Endodermal cell (in vitro differentiated cells): Measurements from ENCODE around the gene S100A16. TPM values are rescaled to one million over a fixed set of nuclear protein-coding genes. Genes with fewer than 3 reads are reported as not detected.

Experiments
- DNase-seq: peaks from one replicate; pipeline ENCODE4 v3.0.0-alpha.2; 2017
- H3K27ac ChIP-seq: 2 replicates; pipeline ENCODE4 v1.5.1; 2013; ENCODE audit warnings: mild to moderate bottlenecking, low read depth, low read length, moderate library complexity
- H3K27me3 ChIP-seq: 2 replicates; pipeline ENCODE4 v1.6.1; 2013; ENCODE audit warnings: mild to moderate bottlenecking, low read length, moderate library complexity; ENCODE audit not compliant: insufficient read depth, control insufficient read depth, poor library complexity, severe bottlenecking
- H3K36me3 ChIP-seq: 2 replicates; pipeline ENCODE4 v1.7.0; 2013; ENCODE audit warnings: mild to moderate bottlenecking, low read length, moderate library complexity; ENCODE audit not compliant: control insufficient read depth, insufficient read depth
- H3K4me1 ChIP-seq: one replicate; pipeline ENCODE4 v1.7.0; 2013; ENCODE audit warnings: low read length; ENCODE audit not compliant: control insufficient read depth, insufficient read depth
- H3K4me3 ChIP-seq: 2 replicates; pipeline ENCODE4 v1.5.1; 2013; ENCODE audit warnings: mild to moderate bottlenecking, low read length, moderate library complexity
- H3K9ac ChIP-seq: 2 replicates; pipeline ENCODE4 v1.6.1; 2013; ENCODE audit warnings: mild to moderate bottlenecking, low read length, moderate library complexity; ENCODE audit not compliant: poor library complexity, severe bottlenecking; ENCODE audit errors: extremely low read depth
- H3K9me3 ChIP-seq: 2 replicates; pipeline ENCODE4 v1.6.1; 2013; ENCODE audit warnings: mild to moderate bottlenecking, low read length, moderate library complexity; ENCODE audit not compliant: control insufficient read depth
- H3K27ac Mint-ChIP-seq: 2 replicates; pipeline ENCODE4 v1.8.0; 2020; ENCODE audit warnings: mixed read lengths
- H3K27me3 Mint-ChIP-seq: 2 replicates; pipeline ENCODE4 v1.8.0; 2021; ENCODE audit warnings: mild to moderate bottlenecking, mixed read lengths; ENCODE audit not compliant: insufficient read depth
- H3K36me3 Mint-ChIP-seq: 2 replicates; pipeline ENCODE4 v1.8.0; 2020; ENCODE audit warnings: low read depth, mixed read lengths
- H3K4me1 Mint-ChIP-seq: 2 replicates; pipeline ENCODE4 v1.8.0; 2020; ENCODE audit warnings: mixed read lengths
- H3K4me3 Mint-ChIP-seq: 2 replicates; pipeline ENCODE4 v1.8.0; 2020; ENCODE audit warnings: mild to moderate bottlenecking, moderate library complexity, mixed read lengths
- H3K9me3 Mint-ChIP-seq: 2 replicates; pipeline ENCODE4 v1.8.0; 2020; ENCODE audit warnings: mild to moderate bottlenecking, mixed read lengths
- CTCF ChIP-seq: fragments of 200-600 bp; sonication (generic); conservative IDR thresholded peaks from 2 replicates; pipeline ENCODE4 v1.5.0; 2021; ENCODE audit warnings: antibody characterized with exemption, mild to moderate bottlenecking
- WGBS, 2 experiments: methylation state at CpG; one replicate each; pipeline versions ENCODE4 v1.1.5 to v1.1.7; 2013; ENCODE audit warnings: missing lambda C conversion rate in 2 of 2, mixed read lengths in 1 of 2; ENCODE audit not compliant: insufficient coverage in 1 of 2, insufficient read length in 1 of 2; 5-methylcytosine and 5-hydroxymethylcytosine counted together
- total RNA-seq, 2 donors: library from RNA; stranded (reverse); fragmentation: NEBNext Ultra II Directional in 1 of 2; extraction: Animal tissue kit (Norgen Biotek cat#: 25700) in 1 of 2; gene quantifications; 2 replicates in 1 of 2; 3 replicates in 1 of 2; pipeline ENCODE4 v1.2.1, GENCODE V29; 2021

Gene S100A16
- total RNA-seq, 2 donors from 2014 or later = 149 to 152 TPM

GRCh38 chr1:153610334-153610733, 2.6 kb downstream of the S100A16 start:
- peaks cover 34% of the 10 kb centered on the region for H3K36me3 ChIP-seq
- 60 to 66% methylated on average over 1 to 4 of the region's 4 CpGs for WGBS, 2 experiments
- peak overlapping the region; percentile 79 for H3K4me3 Mint-ChIP-seq
- DNase-seq = no peak
- H3K27ac ChIP-seq = no peak overlapping the region
- peaks cover 20% of the 10 kb centered on the region for H3K36me3 Mint-ChIP-seq
- peaks cover 2% of the 10 kb centered on the region for H3K27me3 Mint-ChIP-seq
- no peak overlapping the region for H3K9ac ChIP-seq
- H3K9me3 Mint-ChIP-seq = no peaks in the 10 kb centered on the region
- H3K4me1 Mint-ChIP-seq = peaks cover 50% of the 10 kb centered on the region
- peak overlapping the region; percentile 97 for H3K4me3 ChIP-seq
- TF ChIP-seq CTCF = no peak
- peaks cover 3% of the 10 kb centered on the region for H3K4me1 ChIP-seq
- peak overlapping the region; percentile 48 for H3K27ac Mint-ChIP-seq
- H3K27me3 ChIP-seq = no peaks in the 10 kb centered on the region
- no peaks in the 10 kb centered on the region for H3K9me3 ChIP-seq

GRCh38 chr1:153609585-153609907, 3.4 kb downstream of the S100A16 start:
- Mint-ChIP-seq H3K9me3 (no peaks in the 10 kb centered on the region), H3K27ac (peak overlapping the region; percentile 84), H3K36me3 (peaks cover 25% of the 10 kb centered on the region), H3K4me1 (peaks cover 50% of the 10 kb centered on the region), H3K4me3 (peak overlapping the region; percentile 79), H3K27me3 (peaks cover 2% of the 10 kb centered on the region)
- no peak overlapping the region for H3K9ac ChIP-seq
- H3K4me3 ChIP-seq = peak overlapping the region; percentile 97
- WGBS, 2 experiments = 78 to 100% methylated on average over 2 to 6 of the region's 6 CpGs
- peaks cover 3% of the 10 kb centered on the region for H3K4me1 ChIP-seq
- no peaks in the 10 kb centered on the region for H3K27me3 ChIP-seq
- H3K9me3 ChIP-seq = no peaks in the 10 kb centered on the region
- H3K36me3 ChIP-seq = peaks cover 40% of the 10 kb centered on the region
- no peak for TF ChIP-seq CTCF
- H3K27ac ChIP-seq = no peak overlapping the region
- no peak for DNase-seq

DNA sequence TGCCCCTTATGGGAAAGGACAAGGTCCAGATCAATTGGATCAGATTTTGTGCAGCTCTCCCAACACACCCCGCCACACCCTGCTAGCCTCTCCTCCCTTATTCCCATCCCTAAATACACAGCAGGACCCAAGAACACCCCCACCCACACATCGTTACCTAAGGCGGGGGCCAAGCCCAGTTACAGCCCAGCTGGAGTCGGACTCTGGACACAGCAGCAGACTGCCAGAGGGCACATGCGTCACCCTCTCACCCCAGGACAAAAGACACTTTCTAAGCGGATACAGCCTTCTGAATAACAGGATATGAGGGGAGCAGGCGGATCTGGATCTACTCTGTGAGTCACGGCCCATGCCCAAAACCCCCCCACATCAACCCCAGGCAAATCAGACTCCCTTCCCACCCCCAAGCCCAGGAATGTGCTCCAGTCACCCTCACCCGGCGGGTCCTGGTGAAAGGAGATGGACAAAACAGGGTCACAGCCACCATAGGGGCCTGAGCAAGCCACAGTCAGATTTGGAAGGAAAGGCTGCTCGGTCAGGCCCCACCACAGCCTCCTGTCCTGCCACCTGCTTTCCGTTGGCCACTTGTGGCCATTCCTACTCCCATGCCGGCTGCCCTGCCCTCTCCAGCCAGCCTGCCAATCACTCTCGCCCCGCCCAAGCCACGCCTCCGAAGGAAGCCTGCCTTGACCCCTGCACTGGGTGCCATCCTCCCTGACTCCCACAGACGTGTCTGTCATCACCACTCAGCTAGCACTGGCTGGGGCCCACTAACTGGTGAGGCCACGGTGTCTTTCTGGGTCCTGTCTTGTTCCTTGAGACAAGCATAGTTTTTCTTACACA, 4.0 kb downstream of the S100A16 start:
- no peak for TF ChIP-seq CTCF
- Mint-ChIP-seq H3K9me3 (no peaks in the 10 kb centered on the region), H3K27me3 (peaks cover 2% of the 10 kb centered on the region), H3K36me3 (peaks cover 25% of the 10 kb centered on the region), H3K4me3 (peak overlapping the region; percentile 79), H3K27ac (peak overlapping the region; percentile 84), H3K4me1 (peaks cover 46% of the 10 kb centered on the region)
- H3K4me1 ChIP-seq = peaks cover 3% of the 10 kb centered on the region
- H3K36me3 ChIP-seq = peaks cover 40% of the 10 kb centered on the region
- H3K9ac ChIP-seq = no peak overlapping the region
- H3K27me3 ChIP-seq = no peaks in the 10 kb centered on the region
- no peaks in the 10 kb centered on the region for H3K9me3 ChIP-seq
- peak overlapping the region; percentile 97 for H3K4me3 ChIP-seq
- peak; percentile 94 for DNase-seq
- 40 to 57% methylated on average over 10 to 19 of the region's 19 CpGs for WGBS, 2 experiments
- peak overlapping the region; percentile 74 for H3K27ac ChIP-seq
